GM18867 (cell line): ENCODE data around the gene ME3.
"Not testable (repeated sequence)": the region's sequence is repeated elsewhere in the genome, so short reads cannot be mapped to it uniquely, and the experiment has no call there.

ENCODE experiments used
- ATAC-seq: cut with Tn5 transposase; IDR thresholded peaks from one replicate; pipeline ENCODE4 v1.9.1; 2021; ENCODE audit warnings: mild to moderate bottlenecking, moderate library complexity; ENCODE audit not compliant: unreplicated experiment

ME3 gene

DNA sequence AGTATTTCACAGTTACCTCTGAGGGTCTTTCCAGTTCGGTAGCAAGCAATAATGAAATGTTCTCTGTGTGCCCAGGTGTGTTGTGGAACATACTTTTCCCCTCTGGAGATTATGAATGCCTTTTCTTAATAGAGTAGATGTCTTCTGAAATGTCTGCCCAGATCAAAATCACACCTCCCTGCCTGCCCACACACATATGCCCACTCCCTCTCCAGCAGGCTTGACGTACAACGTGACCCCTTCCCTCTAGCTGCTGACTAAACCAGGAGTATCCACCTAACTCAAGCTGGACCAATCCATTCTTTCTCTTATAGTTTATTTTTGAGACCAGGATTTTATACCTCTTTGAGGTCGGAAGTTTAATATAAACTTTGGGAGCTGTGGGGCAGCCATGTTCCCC is 48.7 kb downstream of the ME3 start:
- ATAC-seq: no peak

DNA sequence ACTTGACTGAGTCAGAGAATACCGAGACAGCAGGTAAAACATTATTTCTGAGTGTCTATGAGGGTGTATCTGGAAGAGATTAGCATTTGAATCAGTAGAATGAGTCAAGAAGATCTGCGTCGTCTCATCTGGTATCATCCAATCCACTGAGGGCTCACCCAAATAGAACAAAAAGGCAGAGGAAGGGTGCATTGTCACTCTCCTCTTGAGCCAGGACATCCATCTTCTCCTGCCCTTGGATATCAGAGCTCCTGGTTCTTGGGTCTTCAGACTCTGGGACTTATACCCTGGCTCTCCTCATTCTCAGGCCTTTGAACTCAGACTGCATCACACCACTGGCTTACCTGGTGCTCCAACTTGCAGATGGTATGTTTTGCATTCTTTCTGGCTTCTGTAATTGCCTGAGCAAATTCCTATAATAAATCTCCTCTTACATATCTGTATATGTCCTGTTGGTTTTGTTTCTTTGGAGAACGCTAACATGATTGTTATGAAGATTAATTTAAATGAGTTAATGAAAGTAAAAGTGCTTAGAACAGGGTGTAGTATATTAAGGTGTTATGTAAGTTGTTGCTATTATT is 49.3 kb downstream of the ME3 start:
- no peak for ATAC-seq

DNA sequence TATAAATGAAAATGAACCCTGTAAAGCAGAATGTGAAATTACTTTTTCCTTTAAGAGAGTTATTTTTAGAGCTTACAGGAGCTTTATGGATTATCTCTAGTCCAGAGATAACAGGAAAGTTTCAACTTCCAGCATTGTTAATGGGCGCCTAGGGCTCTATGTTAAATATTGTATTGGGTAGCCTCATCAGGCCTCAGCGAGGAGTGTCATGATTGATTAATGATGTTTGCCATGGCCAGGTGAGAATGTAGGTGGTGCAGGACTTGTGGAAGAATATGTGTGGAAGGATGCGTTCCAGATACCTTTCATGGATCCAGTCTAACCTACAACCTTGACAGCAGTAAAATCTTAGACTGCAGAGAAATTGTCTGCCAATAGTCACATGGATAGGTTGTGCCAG is 50.6 kb downstream of the ME3 start:
- no peak for ATAC-seq

DNA sequence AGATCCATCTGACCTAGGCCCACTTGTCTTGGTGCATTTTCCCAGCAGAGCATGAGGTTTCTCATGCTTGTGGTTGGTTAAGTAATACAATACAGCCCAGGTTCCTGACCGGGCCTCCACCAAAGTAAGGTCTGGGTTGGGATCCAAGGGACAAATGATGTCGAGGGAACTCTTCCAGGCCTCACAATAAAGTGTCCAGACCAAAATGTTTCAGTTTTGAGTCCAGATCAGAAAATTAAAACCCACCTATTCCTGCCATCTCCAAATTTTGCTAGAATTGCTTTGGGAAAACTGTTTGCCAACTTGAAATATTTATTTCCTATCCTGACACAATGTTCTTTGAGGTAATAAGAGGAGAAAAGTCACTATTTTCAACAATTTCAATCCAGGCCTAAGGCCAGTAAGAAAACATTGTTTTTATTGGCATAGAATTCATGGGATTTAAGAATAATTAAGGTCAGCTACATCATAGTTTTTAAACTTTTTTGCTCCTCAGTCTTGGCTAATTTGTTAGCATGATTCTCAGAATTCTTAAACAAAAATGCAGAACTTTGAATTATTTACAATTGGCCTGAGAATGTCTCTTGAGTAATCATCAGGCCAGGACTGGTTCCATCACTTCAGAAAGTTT is 51.4 kb downstream of the ME3 start:
- ATAC-seq: no peak

DNA sequence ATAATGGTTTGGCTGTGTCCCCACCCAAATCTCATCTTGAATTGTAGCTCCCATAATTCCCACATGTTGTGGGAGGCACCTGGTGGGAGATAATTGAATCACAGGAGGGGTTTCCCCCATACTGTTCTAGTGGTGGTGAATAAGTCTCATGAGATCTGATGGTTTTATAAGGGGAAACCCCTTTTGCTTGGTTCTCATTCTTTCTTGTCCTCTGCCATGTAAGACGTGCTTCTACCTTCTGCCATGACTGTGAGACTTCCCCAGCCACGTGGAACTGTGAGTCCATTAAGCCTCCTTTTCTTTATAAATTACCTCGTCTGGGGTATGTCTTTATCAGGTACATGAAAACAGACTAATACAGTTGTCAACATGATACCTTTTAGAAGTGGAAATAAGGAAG is 53.0 kb downstream of the ME3 start:
- not testable (repeated sequence) for ATAC-seq

DNA sequence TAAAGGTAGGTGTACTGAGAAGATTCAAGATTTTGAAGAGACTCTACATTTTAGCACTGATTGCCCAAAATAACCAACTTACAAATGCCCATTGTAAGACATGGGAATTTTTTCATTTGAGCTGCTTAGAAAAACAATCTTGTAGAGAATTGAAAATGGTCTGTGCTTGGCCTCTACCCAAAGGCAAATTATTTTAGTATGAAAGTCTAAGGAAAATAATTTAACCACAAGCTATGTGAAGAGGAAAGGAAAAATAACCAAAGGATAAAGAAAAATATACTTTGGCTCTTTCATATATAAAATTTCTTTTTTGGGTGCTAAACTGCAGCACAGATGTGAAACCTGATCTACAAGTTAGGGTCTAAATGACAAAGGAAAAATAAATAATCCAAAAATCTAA is 54.9 kb downstream of the ME3 start:
- no peak for ATAC-seq

DNA sequence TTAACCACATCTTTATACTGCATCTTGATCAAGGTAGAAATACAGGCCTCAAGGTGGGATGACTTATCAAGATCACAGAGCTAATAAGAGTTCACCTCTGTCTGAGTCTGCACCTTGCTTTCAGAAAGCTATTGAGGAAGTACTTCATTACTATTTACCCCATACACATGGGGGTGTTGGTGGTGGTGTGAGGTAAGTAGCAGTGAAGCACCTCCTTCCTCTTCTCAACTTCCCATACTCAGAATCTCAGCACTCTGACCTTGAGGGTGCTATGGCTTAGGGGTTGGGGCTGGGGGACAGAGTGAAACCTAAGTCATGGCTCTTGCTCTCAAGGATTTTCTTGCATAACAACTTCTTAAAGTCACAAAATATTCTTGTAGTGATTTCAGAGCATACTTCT is 56.9 kb downstream of the ME3 start:
- no peak for ATAC-seq

DNA sequence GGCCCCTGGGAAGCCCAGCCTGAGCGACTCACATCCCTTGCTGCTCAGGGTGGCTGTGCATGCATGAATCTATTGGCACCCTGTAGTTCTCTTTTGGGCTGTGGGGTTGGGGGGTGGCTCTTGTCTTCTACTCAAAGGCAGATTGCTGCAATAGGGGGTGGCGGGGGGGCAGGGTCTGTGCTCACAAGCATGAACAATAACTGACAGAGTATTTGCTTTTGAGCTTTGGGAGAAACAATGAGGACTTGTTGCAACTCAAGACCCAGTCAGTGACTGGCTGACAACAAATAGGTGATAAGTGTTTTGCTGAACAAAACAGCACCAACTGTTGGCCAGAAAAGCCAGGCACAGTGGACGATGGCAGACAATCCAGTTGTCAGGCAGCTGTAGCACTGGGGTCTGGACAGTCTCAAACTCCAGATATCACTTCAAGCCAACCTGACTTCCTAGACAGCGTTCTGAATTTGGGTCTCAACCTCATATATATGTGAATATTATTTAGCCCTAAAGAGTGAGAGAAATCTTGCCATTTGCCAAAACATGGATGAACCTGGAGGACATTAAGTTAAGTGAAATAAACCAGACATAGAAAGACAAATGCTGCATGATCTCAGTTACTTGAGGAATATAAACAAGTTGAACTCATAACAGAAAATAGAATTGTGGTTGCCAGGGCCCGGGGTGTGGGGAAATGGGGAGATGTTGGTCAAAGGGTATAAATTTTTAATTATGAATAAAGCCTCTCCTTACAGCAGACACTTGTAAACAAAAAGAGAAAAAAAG is 61.7 kb downstream of the ME3 start:
- ATAC-seq: no peak

DNA sequence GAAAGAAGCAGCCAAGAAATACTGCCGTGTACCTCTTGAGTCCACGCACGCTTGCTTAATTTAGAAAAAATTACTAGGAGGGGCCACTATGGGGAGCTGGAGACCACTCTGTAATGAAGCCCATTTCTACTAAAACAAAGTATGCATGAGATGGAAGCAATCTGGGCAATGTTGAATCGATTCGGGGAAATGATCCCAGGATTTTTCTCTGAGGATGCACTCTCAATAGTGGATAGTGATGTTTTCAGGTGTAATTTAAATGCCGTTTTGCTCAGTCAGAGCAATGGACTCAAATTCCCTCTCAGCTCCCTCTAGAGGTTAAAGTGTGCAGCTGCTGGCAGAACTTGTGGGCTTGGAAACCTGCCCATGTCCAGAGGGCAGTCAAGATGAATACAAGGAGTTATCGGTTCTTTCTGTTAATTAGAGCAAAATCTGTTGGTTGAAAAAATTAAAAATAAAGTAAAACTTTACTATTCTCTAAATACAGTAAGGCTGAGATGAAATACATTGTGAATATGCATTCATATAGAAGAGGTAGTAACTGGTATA is 64.1 kb downstream of the ME3 start:
- peak; percentile 96 for ATAC-seq

DNA sequence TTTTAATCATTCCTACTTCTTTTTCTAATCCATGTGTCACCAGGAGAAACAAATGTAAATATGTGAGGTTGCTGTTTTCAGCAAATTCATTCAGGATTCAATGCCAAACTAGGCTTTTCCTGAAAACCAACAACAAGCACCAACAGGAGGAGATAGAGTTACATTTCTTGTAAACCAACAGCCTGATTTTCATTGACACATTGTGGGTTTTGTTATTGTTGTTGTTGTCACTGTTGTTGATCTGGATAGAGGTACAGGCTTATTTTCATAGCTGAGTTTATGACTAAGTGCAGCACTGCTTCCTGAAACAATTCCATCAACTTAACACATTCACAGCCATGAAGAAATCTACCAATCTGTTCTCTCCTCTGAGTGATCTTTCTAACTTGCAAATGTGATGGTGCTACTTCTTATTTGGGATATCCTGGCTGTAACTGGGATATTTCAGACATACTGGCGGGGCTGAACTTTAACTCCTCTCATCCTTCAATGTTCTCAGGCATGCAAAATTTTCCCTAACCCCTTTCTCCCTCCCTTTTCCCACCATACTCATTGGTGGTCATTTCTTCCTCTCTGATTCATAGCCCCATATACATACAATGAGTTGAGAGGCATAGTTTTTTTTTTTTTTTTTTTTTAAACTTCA is 65.5 kb downstream of the ME3 start:
- ATAC-seq: no peak

DNA sequence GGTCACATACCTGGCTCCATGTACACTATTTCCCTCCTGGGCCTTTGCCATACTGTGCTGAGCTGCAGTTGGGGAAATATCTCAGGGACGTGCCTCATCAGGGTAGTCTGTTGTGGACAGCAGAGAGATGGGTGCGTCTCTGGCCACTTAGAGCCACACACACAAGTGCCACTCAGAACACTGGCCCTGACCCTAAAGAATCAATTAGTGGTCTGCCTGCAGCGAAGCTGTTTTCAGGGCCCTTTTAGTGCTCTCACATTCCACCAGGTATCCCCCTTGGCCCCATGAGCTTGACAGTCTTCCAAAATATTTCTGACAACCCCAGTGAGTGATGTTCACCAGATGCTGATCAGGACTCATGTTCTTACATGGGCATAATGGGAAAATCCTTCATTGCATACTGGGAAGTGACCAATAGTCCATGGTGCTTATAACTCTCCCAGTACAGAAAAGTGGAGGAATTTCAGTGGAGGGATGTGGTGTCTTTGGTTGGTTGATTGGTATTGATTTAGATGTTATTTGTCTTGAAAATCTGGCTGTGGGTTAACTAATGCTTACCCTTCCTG is 66.1 kb downstream of the ME3 start:
- ATAC-seq: no peak

DNA sequence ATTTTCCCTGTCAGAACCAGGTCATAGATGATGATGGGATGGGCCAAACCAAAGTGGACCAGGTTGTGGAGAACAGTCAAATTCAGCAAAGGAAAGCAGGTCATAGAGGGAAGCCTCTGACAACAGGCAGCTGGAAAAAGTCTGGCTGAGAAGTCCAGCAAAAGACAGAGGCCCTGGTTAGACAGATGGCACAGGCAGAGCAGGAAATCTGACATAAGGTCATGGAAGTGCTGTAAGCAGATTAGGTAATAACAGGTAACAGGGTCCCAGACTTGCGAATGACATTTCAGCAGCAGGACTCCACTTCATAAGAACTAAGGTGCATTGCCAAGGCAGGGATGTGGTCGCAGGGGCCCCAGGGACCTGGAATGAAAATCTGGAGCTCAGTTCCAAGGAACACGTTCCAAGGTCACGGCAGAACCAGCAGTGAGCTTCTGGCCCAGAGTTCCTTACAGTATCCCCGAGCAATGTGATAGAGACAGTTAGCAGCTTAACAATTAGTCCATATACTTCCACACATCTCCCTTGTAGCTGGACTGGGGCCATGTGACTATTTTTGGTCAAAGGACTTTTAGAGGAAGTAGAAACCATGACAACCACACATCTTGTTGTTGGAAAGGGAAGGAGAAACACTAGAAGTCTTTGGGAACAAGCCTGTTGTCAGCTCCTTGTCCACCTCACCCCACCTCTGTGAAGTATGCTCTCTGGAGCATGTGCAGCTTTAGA is 75.4 kb downstream of the ME3 start:
- no peak for ATAC-seq

DNA sequence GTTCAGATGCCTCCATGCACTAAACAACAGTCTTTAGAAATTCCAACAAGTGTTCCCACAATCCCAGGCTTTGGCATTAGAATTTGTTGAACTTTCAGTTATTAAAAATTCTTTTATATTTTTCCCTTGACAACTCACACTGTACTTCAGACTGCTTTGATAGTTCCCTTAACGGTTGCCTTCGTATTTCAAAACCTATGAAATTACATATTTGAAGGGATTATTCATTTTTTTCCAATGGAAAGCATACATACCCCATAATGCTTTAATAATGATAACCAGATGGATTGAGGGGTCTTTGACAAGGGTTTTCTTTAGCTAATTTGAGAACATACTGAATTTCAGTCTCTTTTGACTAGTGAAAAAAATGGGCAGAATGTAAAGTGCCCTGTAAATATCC is 76.5 kb downstream of the ME3 start:
- no peak for ATAC-seq

DNA sequence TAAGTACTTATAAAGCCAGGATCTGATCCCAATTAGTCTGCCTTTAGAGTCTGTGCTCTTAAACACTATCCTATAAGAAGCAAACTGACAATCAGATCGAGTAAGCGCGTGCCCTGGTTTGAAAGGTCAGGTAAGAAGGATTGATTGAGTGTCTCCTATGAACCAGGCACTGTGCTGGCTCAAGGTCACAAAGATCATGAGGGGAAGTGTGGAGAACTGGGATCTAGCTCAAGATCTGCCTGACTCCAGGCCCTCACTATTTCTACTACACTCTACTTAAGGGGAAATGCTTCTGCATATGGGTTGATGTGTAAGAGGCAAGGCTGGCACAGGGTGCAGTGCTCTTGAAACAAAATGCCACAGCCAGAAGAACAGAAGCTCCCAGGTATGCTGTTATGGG is 77.0 kb downstream of the ME3 start:
- ATAC-seq: no peak

DNA sequence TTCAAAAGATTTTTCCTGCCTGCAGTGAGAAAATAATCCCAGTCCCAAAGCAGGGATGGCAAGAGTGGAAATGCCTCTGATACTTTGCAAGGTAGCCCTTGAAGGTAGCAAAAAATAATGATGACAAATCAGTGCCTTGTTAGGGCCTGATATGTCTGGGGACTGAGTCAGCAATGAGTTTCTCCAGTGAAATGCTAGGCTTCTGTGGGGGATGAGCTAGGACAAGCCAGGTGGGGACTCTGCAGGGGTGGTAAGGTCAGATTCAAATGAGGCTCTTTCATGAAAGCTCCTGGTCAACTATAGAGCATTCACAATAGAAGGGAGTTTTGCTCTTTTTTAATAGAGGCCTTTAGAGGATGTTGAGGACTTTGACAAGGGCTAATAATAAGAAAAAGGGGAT is 77.7 kb downstream of the ME3 start:
- no peak for ATAC-seq

DNA sequence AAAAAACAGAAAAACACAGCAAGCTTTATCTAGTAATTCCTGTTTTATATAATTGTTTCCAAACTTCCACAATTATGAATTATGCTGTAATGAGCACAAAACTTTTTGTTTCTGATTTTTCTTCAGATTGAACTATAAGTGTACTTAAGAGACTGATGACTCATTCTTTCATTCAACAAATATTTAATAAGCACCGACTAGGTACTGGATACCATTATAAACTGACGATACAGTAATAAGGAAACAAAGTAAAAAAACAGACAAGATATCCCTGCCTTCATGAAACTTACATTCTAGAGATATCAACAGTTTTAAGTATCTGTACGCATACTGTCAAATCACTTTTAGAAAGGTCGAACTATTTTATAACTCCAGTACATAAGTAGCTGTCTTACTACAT is 78.6 kb downstream of the ME3 start:
- no peak for ATAC-seq

DNA sequence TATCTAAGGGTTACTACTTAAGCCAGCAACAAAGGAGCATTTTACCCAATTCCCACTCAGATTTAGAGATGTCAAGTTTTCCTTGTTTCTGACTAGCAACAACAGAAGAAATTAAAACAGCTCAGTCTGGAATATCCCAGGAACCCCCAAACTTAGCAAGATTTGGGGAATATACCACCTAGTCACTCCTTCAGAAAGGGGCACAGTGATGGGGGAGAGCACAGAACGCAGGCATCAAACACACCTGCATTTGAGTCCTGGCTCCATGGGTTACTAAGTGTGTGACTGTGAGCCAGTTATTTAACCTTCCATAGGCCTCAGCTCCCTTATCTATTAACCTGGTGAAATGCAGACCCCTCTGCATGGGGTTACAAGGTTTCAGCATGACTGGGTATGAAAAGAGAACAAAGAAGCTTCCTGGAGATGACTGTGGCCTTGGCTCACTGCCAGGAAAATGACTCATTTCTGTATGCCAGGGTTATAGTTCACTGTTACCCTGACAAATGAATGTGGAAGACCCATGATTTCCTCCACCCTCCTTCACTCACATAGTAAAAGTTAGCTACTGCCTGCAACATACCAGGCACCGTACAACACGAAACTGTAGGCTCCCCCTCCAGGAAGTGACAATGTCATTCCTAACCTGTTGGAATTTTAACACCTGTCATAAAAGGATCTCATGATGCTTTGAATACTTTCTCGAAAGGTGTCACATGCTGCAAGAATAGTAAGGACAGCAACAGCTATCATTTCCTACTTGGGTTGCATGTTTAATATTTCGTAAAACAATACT is 79.6 kb downstream of the ME3 start:
- ATAC-seq: peak; percentile 96

DNA sequence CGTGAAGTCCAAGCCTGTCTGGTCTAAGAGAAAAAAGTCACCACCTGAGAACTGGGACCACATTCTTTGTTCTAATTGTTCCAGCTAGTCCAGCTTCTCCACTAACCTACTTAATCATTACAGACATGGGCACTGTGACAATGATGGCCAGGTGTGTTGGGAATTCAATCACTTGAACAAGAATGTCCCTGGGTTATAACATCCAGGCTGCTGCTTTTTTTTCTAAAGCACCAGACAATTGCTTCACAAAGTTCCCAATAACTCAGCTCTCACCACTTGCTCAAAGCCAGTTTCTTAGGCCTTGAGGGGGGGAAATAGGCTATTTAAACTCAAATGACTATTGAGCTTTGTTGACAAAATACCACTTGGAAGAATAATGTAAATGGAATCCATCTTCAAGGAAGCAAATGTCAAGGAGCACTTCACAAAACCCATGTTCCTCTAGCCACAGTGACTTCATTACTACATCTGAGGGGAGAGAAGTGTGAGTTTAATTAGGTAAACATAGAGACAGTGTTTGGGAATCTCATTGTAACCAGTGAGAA is 80.3 kb downstream of the ME3 start:
- ATAC-seq: no peak

DNA sequence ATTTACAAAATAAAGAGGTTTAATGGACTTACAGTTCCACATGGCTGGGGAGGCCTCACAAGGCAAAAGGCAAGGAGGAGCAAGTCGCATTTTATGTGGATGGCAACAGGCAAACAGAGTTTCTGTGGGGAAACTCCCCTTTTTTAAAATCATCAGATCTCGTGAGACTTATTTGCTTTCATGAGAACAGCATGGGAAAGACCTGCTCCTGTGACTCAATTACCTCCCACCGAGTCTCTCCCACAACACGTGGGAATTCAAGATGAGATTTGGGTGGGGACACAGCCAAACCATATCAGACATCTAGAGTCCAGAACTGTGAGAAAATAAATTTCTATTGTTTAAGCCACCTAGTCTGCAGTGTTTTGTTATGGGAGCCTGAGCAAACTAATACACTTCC is 80.8 kb downstream of the ME3 start:
- ATAC-seq: no peak
